ENCODE data around the gene CFAP20.

DNA sequence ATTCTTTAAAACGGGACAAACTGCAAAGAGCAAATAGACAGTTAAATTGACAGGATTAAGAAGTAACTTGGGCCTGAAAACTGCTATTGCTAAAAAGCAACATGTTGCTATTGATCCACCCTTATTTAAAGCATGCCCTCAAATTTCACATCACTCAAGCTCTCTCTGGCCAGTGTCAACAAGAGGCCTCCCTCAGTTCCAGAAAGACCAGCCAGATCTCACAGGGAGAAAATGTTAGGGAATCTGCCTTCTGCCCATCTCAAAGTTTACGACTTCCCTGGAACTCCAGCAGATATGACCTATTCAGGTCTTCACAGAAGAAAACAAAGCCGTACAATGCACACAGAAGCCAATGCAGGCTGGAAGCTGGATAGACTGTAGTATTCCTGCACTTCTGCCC, 8.9 kb downstream of the CFAP20 start:
- TF ChIP-seq, protein P1, sequence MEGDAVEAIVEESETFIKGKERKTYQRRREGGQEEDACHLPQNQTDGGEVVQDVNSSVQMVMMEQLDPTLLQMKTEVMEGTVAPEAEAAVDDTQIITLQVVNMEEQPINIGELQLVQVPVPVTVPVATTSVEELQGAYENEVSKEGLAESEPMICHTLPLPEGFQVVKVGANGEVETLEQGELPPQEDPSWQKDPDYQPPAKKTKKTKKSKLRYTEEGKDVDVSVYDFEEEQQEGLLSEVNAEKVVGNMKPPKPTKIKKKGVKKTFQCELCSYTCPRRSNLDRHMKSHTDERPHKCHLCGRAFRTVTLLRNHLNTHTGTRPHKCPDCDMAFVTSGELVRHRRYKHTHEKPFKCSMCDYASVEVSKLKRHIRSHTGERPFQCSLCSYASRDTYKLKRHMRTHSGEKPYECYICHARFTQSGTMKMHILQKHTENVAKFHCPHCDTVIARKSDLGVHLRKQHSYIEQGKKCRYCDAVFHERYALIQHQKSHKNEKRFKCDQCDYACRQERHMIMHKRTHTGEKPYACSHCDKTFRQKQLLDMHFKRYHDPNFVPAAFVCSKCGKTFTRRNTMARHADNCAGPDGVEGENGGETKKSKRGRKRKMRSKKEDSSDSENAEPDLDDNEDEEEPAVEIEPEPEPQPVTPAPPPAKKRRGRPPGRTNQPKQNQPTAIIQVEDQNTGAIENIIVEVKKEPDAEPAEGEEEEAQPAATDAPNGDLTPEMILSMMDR (conservative IDR thresholded peaks at IDR 0.05; ENCODE audit: low read depth, low read length), result no peak
- no peak for TF ChIP-seq EZH2 (IDR thresholded peaks at IDR 0.05; ENCODE audit: borderline replicate concordance, low read depth, low read length, poor library complexity, severe bottlenecking)

All from A673 (cell line).